HCT116 (cell line): Measurements from ENCODE around the gene TADA2B. TPM values are rescaled to one million over a fixed set of nuclear protein-coding genes. Genes with fewer than 3 reads are reported as not detected.

Experiments
- ATAC-seq: fragments of 200-7000 bp; cut with Tn5 transposase; 2 replicates; pipeline ENCODE4 v1.9.1; 2020; ENCODE audit warnings: mild to moderate bottlenecking, moderate library complexity
- BruUV-seq: library from RNA; stranded (reverse); fragments of 400-500 nt; replicated peaks from 2 replicates; lab custom pipeline; 2021; lab: Mats Ljungman, UMichigan
- CTCF ChIA-PET: fragments of 300-600 bp; sonication (Branson Sonifier 250); formaldehyde crosslinking; loops from one replicate; lab custom pipeline; 2021; ENCODE audit warnings: antibody characterized with exemption; lab: Charles Lee
- POLR2A ChIA-PET: fragments of 300-600, 350-600 bp; sonication (Branson Sonifier 250); formaldehyde crosslinking; loops from one replicate; lab custom pipeline; 2021; ENCODE audit warnings: antibody characterized with exemption; lab: Charles Lee
- RAD21 ChIA-PET, 2 experiments: fragments of 300-600 bp; sonication (Branson Sonifier 250); formaldehyde crosslinking; loops; one replicate each; lab custom pipeline; 2023; ENCODE audit warnings: low total read pairs in 2 of 2; ENCODE audit not compliant: uncharacterized antibody in 2 of 2, unreplicated experiment in 2 of 2, low non-redundant PET in 1 of 2; lab: Charles Lee
- DNase-seq: peaks from one replicate; pipeline ENCODE4 v3.0.0-alpha.2; 2010; ENCODE audit warnings: low read depth, low spot score
- H2AFZ ChIP-seq: fragments of 200-600 bp; shearing (Covaris generic), sonication (generic); 2 replicates; pipeline ENCODE4 v1.6.1; 2017; ENCODE audit warnings: low read depth, mixed run types, mixed read lengths, antibody characterized with exemption, low read length; ENCODE audit not compliant: poor library complexity, severe bottlenecking
- H3K27ac ChIP-seq: 2 replicates; pipeline ENCODE4 v1.5.1; 2012; ENCODE audit warnings: low read depth, low read length
- H3K27me3 ChIP-seq: fragments of 200-600 bp; sonication (generic); 2 replicates; pipeline ENCODE4 v1.6.1; 2016; ENCODE audit warnings: mixed run types, low read length, mixed read lengths; ENCODE audit not compliant: insufficient read depth
- H3K36me3 ChIP-seq, 2 experiments: fragments of 200-500 bp in 1 of 2; fragments of 200-600 bp in 1 of 2; sonication (Bioruptor generic) in 1 of 2; sonication (generic) in 1 of 2; 2 replicates each; pipeline versions ENCODE4 v1.5.1 to v1.6.1; 2014 to 2016; ENCODE audit warnings: low read length in 2 of 2, inconsistent platforms in 1 of 2, mixed read lengths in 1 of 2, mixed run types in 1 of 2; ENCODE audit not compliant: insufficient read depth in 2 of 2, control insufficient read depth in 1 of 2
- H3K4me1 ChIP-seq, 2 experiments: fragments of 200-600 bp in 1 of 2; sonication (generic) in 1 of 2; 2 replicates each; pipeline versions ENCODE4 v1.5.1 to v1.6.1; 2012 to 2017; ENCODE audit warnings: low read length in 2 of 2, inconsistent platforms in 1 of 2, mild to moderate bottlenecking in 1 of 2, mixed read lengths in 1 of 2, mixed run types in 1 of 2, moderate library complexity in 1 of 2; ENCODE audit not compliant: insufficient read depth in 2 of 2, control insufficient read depth in 1 of 2
- H3K4me2 ChIP-seq: fragments of 200-600 bp; sonication (generic); 2 replicates; pipeline ENCODE4 v1.6.1; 2017; ENCODE audit warnings: mixed run types, low read length, mixed read lengths
- H3K4me3 ChIP-seq, 2 experiments: fragments of 200-600 bp in 1 of 2; sonication (generic) in 1 of 2; replicated peaks in 1 of 2; 2 replicates each; pipeline ENCODE4 v1.5.1; 2011 to 2016; ENCODE audit warnings: low read length in 2 of 2, control low read depth in 1 of 2, low read depth in 1 of 2, mild to moderate bottlenecking in 1 of 2, mixed read lengths in 1 of 2, mixed run types in 1 of 2
- H3K79me2 ChIP-seq: fragments of 200-600 bp; sonication (generic); 2 replicates; pipeline ENCODE4 v1.6.1; 2017; ENCODE audit warnings: mild to moderate bottlenecking, mixed run types, low read length, moderate library complexity, mixed read lengths; ENCODE audit not compliant: insufficient read depth
- H3K9ac ChIP-seq: fragments of 200-600 bp; sonication (generic); 2 replicates; pipeline ENCODE4 v1.6.1; 2016; ENCODE audit warnings: low read length, mixed read lengths
- H3K9me2 ChIP-seq: fragments of 200-600 bp; sonication (generic), shearing (Covaris generic); 2 replicates; pipeline ENCODE4 v1.6.1; 2017; ENCODE audit warnings: mixed run types, mild to moderate bottlenecking, moderate library complexity; ENCODE audit not compliant: insufficient read depth
- H3K9me3 ChIP-seq, 2 experiments: fragments of 200-500 bp in 1 of 2; fragments of 200-600 bp in 1 of 2; sonication (Bioruptor generic) in 1 of 2; sonication (generic) in 1 of 2; 2 replicates each; pipeline ENCODE4 v1.6.1; 2014 to 2017; ENCODE audit warnings: low read length in 2 of 2, mixed read lengths in 2 of 2, inconsistent platforms in 1 of 2, low read depth in 1 of 2, mild to moderate bottlenecking in 1 of 2, mixed run types in 1 of 2, moderate library complexity in 1 of 2; ENCODE audit not compliant: control insufficient read depth in 1 of 2, insufficient read depth in 1 of 2
- H4K20me1 ChIP-seq: fragments of 200-600 bp; sonication (generic), shearing (Covaris generic); 2 replicates; pipeline ENCODE4 v1.6.1; 2017; ENCODE audit warnings: mixed run types, mild to moderate bottlenecking, moderate library complexity; ENCODE audit not compliant: insufficient read depth
- CBX3 ChIP-seq: IDR thresholded peaks from 2 replicates; pipeline ENCODE4 v1.6.1; 2012; ENCODE audit warnings: low read depth
- CEBPB ChIP-seq: IDR thresholded peaks from 2 replicates; pipeline ENCODE4 v1.6.1; 2012; ENCODE audit warnings: low read depth
- CTCF ChIP-seq, 3 experiments: fragments of 200-600 bp in 1 of 3; sonication (generic) in 1 of 3; IDR thresholded peaks in 2 of 3; conservative IDR thresholded peaks in 1 of 3; 2 replicates each; pipeline ENCODE4 v1.5.1; 2012 to 2017; ENCODE audit warnings: low read depth in 2 of 3, low read length in 2 of 3, antibody characterized with exemption in 1 of 3, borderline replicate concordance in 1 of 3, control low read depth in 1 of 3, mild to moderate bottlenecking in 1 of 3, mixed read lengths in 1 of 3, mixed run types in 1 of 3, moderate library complexity in 1 of 3; ENCODE audit not compliant: insufficient read depth in 1 of 3
- EGR1 ChIP-seq: IDR thresholded peaks from 2 replicates; pipeline ENCODE4 v1.6.1; 2012; ENCODE audit warnings: low read depth
- EZH2 ChIP-seq: fragments of 200-600 bp; sonication (generic); IDR thresholded peaks from 2 replicates; pipeline ENCODE4 v1.6.1; 2017; ENCODE audit warnings: antibody characterized with exemption, mixed run types
- EZH2phosphoT487 ChIP-seq: fragments of 200-600 bp; IDR thresholded peaks from 2 replicates; pipeline ENCODE4 v1.6.1; 2018; ENCODE audit warnings: antibody characterized with exemption, borderline replicate concordance
- FOSL1 ChIP-seq: IDR thresholded peaks from 2 replicates; pipeline ENCODE4 v1.6.1; 2012; ENCODE audit warnings: low read depth
- JUND ChIP-seq: IDR thresholded peaks from 2 replicates; pipeline ENCODE4 v1.6.1; 2012
- POLR2AphosphoS5 ChIP-seq: IDR thresholded peaks from 2 replicates; pipeline ENCODE4 v1.6.1; 2011; ENCODE audit warnings: mild to moderate bottlenecking, low read depth, low read length, moderate library complexity
- RAD21 ChIP-seq: IDR thresholded peaks from 2 replicates; pipeline ENCODE4 v1.6.1; 2012; ENCODE audit warnings: low read depth, mild to moderate bottlenecking
- SIN3A ChIP-seq: IDR thresholded peaks from 2 replicates; pipeline ENCODE4 v1.6.1; 2012; ENCODE audit warnings: low read depth
- SP1 ChIP-seq: IDR thresholded peaks from 2 replicates; pipeline ENCODE4 v1.6.1; 2012; ENCODE audit warnings: low read depth
- TCF7L2 ChIP-seq: IDR thresholded peaks from 2 replicates; pipeline ENCODE4 v1.7.0; 2011; ENCODE audit warnings: borderline replicate concordance, inconsistent platforms; ENCODE audit not compliant: insufficient read depth, insufficient read length; ENCODE audit errors: extremely low read depth
- YY1 ChIP-seq: IDR thresholded peaks from 2 replicates; pipeline ENCODE4 v1.6.1; 2011; ENCODE audit warnings: low read length, low read depth, moderate library complexity, mild to moderate bottlenecking; ENCODE audit not compliant: insufficient replicate concordance; ENCODE audit errors: extremely low read depth
- ZNF274 ChIP-seq: fragments of 200-500 bp; sonication (Bioruptor generic); IDR thresholded peaks from 2 replicates; pipeline ENCODE4 v1.6.1; 2014; ENCODE audit warnings: mild to moderate bottlenecking, low read depth, low read length, inconsistent platforms
- intact Hi-C: fragments of 100-400 bp; cut with micrococcal nuclease; formaldehyde crosslinking; loops from 2 replicates; pipeline ENCODE4 v1.10.0; 2022
- total RNA-seq: library from RNA; stranded (reverse); gene quantifications from one replicate; pipeline ENCODE4 v1.2.1, GENCODE V29; 2021; ENCODE audit not compliant: unreplicated experiment
- TF ChIP-seq, protein P1 (sequence below): IDR thresholded peaks from 2 replicates; pipeline ENCODE4 v1.6.1; 2011; ENCODE audit warnings: mild to moderate bottlenecking, low read length, moderate library complexity; ENCODE audit not compliant: insufficient replicate concordance; ENCODE audit errors: extremely low read depth

Gene TADA2B
- total RNA-seq, 1 experiment from 2014 or later, result 13.4 TPM

DNA sequence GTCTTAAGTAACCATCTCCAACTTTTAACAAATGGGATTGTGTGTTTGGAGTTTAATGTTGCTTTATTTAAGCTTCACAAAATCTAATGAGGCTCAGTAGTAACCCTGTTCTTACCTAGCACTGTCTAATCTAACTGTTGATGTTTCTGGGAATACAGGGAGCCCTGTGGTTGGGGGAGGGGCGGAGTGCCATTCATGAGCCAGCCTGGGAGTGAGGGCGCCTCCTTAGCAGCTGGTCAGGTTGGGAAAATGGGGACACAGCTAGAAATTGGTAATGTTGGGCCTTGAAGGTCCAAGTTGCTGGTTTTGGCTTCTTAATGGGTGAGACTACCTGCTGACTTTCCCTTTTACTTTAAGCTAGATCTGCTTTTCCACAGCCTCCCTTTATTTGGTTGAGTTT is 22.9 kb upstream of the TADA2B start:
- DNase-seq (no peak), ATAC-seq (no peak)
- Histone ChIP-seq H2AFZ (no peak overlapping the region), H3K4me1 (peaks cover 0 to 37% of the 10 kb centered on the region in 2 experiments; a peak in 2 of 4 replicates), H3K27ac (no peak overlapping the region), H4K20me1 (no peaks in the 10 kb centered on the region), H3K36me3 (peaks cover 8 to 33% of the 10 kb centered on the region in 2 experiments; a peak in 3 of 4 replicates), H3K9me3 (no peaks in the 10 kb centered on the region), H3K4me2 (no peak overlapping the region), H3K27me3 (no peaks in the 10 kb centered on the region), H3K9ac (no peak overlapping the region), H3K79me2 (peaks cover 4% of the 10 kb centered on the region; the same call in 1 of the 2 replicates), H3K4me3 (no peak overlapping the region), H3K9me2 (no peaks in the 10 kb centered on the region)
- no peak for TF ChIP-seq SP1
- no peak for TF ChIP-seq CTCF (IDR thresholded peaks at IDR 0.05 in 2 of 3, conservative IDR thresholded peaks at IDR 0.05 in 1 of 3; ENCODE audit: borderline replicate concordance in 1 of 3, insufficient read depth in 1 of 3, low read depth in 2 of 3, low read length in 2 of 3)
- TF ChIP-seq, protein P1, sequence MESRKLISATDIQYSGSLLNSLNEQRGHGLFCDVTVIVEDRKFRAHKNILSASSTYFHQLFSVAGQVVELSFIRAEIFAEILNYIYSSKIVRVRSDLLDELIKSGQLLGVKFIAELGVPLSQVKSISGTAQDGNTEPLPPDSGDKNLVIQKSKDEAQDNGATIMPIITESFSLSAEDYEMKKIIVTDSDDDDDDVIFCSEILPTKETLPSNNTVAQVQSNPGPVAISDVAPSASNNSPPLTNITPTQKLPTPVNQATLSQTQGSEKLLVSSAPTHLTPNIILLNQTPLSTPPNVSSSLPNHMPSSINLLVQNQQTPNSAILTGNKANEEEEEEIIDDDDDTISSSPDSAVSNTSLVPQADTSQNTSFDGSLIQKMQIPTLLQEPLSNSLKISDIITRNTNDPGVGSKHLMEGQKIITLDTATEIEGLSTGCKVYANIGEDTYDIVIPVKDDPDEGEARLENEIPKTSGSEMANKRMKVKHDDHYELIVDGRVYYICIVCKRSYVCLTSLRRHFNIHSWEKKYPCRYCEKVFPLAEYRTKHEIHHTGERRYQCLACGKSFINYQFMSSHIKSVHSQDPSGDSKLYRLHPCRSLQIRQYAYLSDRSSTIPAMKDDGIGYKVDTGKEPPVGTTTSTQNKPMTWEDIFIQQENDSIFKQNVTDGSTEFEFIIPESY, result no peak
- TF ChIP-seq EGR1, result no peak
- no peak for TF ChIP-seq FOSL1
- no peak for TF ChIP-seq RAD21
- TF ChIP-seq SIN3A, result no peak
- TF ChIP-seq EZH2, result no peak
- no peak for TF ChIP-seq EZH2phosphoT487
- no peak for TF ChIP-seq CEBPB
- no peak for TF ChIP-seq TCF7L2
- TF ChIP-seq CBX3, result no peak
- no peak for TF ChIP-seq JUND
- no peak for TF ChIP-seq ZNF274
- TF ChIP-seq POLR2AphosphoS5, result no peak
- TF ChIP-seq YY1, result no peak
- intact Hi-C loops, result no loop called here
- POLR2A ChIA-PET, result no interaction called here
- RAD21 ChIA-PET, result no interaction called here
- BruUV-seq, result no TSS peak
- CTCF ChIA-PET, result no interaction called here
